ENCODE measurements around the gene COL4A1.

Gene COL4A1

DNA sequence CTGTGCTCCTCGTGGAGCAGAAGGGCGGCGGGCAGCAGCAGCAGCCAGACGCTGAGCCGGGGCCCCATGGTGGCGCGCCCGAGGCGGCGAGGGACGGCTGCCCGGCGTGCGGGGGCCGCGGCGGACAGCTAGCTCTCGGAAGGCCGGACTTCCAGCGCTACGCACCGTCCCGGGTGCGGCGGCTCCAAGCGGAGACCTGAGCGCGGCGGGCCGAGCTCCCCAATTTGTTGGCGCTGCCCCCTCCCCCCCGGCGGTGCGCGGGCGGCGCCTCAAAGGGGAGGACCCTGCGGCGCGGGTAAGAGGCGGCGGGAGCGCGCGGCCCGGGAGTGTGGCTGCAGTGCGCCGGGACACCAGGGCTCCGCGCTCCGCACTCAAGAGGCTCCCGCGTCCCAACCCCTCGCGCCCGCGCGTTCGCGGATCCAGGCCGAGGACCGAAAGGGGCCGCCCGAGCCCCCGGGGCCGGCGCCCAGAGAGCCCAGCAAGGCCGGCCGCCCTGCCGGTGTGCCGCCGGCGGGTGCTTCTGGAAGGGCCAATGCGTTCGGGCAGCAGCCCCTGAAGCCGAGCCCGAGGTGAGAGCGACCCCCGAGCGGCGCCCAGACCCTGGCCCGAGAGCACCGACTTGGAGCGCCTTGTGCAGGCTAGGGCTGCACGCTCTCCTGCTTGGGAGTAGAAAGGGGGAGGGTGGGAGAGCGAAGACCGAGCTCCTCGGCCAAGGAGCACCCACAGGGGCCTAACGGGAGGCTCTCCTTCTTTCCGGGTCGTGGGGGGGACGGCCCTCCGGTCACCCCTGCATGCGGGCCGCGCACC is at the start of gene COL4A1, which contains the start of gene COL4A2:
Gene COL4A1 (minus strand): TSS at position 198 of the 807 bp plus-strand sequence. CDS start 130 bp downstream, at position 68.
Gene COL4A2 (plus strand): TSS at position 325 of the 807 bp plus-strand sequence. CDS start 620 bp downstream, outside the sequence.
- no peak for DNase-seq

DNA sequence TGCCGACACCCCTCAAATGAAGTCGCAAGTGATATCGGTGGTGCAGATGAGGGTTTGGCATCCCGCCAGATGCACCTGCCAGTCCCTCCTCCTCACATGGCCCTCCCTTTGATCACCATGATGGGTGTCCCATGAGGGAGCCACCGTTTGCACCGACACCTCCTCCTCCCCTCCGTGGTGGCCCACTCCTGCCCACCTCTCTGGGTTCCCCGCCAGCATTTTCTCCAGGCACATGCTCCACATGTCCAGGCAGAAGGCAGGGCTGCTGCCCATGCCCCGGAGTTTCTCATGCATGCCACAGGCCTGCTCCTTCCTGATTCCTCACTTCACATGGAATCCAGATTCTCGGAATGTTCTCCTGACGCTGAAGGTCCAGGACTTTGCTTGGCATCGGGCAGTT is 49.4 kb upstream of the COL4A1 start:
- DNase-seq, result no peak

- no peak for DNase-seq
Measured at GRCh38 chr13:110354715-110355473, 47.9 kb upstream of the COL4A1 start.

DNA sequence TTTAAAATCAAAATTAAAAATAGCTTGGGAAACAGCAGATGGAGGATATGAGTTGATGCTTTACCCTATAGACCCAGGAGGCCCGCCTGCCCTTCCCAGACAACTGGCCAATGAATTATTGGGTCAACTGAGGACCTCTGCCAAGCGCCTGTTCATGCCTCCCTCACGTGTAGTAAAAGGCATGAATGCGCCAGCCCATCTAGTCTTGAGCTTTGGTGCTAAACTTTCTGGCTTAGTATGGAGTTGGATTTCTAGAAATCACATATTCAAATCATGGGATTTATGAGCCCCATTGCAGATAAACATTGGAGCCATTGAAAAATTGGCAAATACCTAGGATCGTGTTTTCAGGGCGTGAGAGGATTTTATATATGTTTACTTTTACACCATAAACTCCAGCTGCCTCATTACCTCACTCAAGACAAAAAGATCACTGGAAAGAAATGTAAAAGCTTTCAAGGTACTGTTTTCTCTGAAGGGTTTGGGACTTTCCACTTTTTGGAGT is 47.2 kb upstream of the COL4A1 start:
- no peak for DNase-seq

- no peak for DNase-seq
Measured at GRCh38 chr13:110353339-110353977, 46.5 kb upstream of the COL4A1 start.

GRCh38 chr13:110352735-110353134 is 45.8 kb upstream of the COL4A1 start:
- DNase-seq, result no peak

DNA sequence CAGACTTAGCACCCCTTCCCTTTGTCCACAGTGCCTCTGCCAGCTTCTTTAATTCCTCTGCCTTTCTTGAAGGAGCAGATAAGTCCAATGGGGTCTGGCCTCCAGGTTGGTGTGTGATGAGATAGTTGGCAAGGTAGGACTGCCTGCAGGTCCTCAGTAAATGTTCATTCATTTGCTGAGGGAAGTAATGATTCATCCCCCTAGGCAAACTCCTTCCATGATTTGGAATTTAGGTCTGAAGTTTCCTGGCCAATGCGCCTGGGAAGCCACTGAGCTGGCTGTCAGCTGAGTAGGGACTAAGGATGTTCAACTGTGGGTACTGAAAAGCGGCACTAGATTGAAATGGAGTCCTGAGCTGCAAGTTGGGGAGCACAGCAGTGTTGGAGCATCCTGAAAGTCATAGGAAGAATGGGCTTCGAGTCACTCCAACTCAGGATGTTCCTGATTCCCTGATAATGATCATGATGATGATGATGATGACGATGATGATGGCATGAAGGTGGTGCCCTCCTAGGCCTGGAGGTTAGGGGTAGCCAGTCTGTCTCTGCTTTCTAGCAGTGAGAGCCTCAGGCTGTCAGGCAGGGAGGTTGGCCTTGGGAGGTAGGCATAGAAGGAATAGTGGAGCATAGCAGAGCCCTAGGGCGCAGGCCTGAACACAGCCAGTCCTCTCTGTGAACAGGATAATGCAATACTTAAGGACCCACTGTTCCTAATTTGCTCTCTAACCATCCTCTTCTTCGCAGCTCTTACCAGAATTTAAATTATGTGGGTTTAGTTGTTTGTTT is 44.9 kb upstream of the COL4A1 start:
- no peak for DNase-seq

- DNase-seq, result no peak
Measured at GRCh38 chr13:110350509-110350908, 43.6 kb upstream of the COL4A1 start.

DNA sequence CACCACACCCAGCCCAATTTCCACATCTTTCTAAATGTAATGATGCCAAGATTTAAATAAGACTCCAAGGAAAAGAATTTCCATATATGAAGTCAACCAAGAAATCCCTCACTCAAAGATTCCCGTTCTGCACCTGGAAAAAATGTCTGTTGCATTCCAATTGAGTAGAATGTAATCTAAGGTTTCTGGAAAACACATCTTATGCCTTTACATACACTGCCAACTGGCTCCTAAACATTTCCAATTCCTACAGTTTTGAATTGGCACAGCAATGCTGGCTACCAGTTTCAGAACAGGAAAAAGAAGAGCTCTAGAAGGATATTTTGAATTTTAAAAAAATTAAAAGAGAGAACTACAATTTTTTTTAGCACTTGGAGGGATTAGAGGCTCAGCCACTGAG is 43.1 kb upstream of the COL4A1 start:
- no peak for DNase-seq

DNA sequence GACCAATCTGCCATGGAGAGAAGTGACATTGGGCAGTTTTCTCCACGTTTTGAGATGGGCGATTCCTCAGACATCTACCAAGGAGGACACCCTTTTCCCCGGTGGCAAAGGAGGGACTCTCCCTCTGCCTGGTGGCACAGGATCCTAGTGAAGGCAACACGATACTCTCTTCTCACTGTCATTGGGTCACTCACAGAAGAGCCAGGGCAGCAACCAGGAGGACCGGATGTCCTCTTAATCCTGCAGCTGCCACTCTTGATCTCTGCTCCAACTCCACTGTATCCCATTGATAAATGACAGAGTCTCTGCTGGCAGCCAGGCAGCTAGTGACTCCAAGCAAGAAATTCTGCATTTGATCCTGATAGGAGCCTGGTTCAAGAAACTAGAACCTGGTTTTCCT is 42.3 kb upstream of the COL4A1 start:
- DNase-seq, result no peak

GRCh38 chr13:110348309-110349105 is 41.5 kb upstream of the COL4A1 start:
- DNase-seq, result no peak

DNA sequence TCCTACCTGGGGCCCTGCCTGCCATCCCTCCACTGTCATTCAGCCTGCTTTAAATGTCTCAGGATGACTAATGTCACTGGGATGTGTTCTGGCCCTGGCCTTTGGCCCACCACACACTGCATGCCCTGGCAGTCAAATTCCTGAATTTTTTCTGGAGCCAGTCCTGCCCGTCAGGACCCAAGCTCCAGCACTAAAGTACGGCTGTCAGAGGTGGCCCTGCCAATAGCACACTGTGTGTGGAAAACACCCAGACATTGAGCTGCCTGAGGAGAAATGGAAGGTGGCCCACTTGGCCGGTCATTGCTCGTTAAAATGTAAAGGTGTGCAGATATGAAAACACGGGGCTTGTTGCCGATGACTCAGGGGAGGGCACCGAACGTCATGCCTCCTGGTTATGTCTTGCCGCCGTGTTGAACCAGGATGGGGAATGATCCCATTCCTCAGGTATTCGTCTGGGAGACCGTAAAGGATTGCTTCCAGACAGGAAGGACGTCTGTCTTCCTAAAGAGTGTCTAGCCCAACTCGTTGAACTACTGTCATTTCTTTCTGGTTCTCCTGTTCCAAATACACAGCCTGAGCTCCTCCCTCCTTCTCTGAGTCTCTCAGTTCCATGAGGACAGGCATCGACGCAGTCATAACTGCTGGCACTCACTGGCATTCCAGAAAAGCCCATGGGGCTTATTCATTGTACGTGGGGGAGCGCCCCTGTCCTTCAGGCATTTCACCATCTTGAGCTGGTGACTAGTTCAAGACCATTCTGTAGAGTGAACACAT is 40.8 kb upstream of the COL4A1 start:
- no peak for DNase-seq

- no peak for DNase-seq
Measured at GRCh38 chr13:110347088-110347487, 40.1 kb upstream of the COL4A1 start.

GRCh38 chr13:110346661-110347067 is 39.7 kb upstream of the COL4A1 start:
- no peak for DNase-seq

DNA sequence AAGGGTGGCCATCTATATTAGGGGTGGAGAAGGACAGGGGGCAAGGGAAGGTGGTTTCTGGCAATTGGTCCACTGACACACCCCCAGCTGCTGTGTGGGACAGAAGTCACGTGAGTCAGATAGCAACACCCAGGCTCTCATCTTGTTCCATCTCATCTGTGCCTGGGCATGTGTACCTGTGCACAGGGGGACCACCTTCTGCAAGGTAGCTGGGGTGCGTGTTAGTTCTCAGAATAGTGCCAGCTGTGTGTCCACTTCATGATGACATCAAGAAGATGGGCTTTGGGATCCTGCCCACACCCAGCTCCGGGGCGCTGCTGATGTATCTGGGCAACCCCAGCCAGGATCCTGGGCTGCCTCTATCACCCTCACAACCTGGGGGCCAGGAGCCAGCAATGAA is 38.7 kb upstream of the COL4A1 start:
- DNase-seq, result no peak

DNA sequence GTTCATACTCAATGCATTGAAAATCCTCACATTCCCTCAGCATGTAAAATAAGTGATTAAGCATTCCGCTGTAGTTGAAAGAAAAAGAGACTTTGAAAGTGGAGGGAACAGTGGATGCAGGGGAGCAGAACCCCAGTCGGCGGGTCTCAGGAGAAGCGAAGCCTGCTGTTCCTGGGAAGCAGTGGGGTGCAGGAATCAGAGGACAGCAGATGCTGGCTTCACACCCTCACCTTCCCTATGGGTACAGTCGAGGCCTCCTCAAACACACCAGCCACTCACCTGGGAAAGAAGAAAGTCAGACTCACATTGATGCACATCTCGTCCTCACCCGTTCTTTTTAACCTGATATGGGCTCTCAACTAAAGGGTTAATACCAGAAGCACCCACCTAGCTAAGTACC is 38.3 kb upstream of the COL4A1 start:
- DNase-seq, result no peak

DNA sequence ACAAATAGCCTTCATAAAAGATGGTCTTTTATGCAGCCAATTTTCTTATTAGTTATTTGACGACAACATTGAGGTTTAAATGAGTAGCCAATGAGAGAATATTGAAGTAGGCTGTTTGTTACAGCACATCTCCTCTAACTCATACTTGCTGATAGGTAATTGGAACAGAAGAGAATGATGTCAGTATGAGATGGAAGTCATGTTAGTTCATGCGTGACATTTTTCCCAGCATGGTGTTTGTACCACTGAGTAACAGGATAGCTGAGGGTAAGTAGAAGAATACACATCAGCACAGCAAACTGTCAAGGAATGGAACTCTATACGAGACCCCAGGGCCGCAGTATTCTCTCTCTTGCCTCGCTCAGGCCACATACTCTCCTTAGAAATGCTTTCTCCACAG is 37.4 kb upstream of the COL4A1 start:
- DNase-seq, result no peak

DNA sequence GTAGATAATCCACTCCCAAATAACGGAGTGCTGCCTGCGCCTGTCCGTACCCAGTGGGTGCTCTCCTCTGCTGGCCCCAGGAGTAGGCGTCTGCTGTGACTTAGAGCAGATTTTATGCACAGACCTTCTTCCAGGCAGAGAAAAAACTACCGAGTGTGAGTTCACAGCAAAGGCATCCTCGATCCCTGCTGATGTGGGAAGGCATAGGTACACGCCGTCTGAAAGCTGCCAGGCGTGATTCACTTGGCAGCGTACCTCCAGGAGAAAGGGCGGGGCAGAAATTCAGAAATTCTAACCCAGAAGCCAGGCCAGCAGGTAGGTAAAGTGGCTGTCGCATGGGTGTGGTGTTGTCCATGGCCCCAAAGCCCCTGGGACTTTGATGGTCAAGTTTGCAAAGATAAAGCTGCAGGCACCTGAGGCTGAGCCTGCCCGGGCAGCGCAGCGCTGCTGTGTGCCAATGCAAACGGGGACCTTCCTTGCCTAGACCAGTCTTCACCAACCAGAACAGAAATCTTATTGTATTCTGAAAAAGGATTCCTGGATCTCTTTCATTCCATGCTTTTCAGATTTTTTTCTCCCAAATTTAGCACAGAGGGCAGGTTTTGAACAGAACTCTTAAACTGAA is 36.4 kb upstream of the COL4A1 start:
- no peak for DNase-seq

DNA sequence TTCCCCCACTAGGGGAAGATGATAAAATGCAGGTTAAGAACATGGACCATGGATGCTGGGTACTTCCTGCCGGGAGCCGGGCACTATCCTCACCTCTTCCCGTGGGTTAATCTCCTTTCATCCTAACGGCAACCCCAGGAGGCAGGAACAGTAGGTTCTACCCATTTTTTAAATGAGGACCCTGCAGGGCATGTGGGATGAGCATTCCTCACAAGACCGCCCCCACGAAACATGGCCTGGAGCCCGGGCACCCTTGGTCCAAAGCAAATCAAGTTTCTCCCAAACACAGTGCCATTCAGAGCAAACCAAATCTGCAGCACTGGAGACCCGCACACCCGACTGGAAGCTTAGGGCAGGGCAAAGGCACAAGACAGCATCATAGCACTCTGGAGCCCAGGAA is 35.5 kb upstream of the COL4A1 start:
- DNase-seq, result no peak
